HG02678 (cell line): ENCODE results near the gene OR51V1.

Experiments used
- ATAC-seq: cut with Tn5 transposase; IDR thresholded peaks from one replicate; pipeline ENCODE4 v1.9.1; 2021; ENCODE audit warnings: mild to moderate bottlenecking, moderate library complexity; ENCODE audit not compliant: unreplicated experiment

Gene OR51V1

DNA sequence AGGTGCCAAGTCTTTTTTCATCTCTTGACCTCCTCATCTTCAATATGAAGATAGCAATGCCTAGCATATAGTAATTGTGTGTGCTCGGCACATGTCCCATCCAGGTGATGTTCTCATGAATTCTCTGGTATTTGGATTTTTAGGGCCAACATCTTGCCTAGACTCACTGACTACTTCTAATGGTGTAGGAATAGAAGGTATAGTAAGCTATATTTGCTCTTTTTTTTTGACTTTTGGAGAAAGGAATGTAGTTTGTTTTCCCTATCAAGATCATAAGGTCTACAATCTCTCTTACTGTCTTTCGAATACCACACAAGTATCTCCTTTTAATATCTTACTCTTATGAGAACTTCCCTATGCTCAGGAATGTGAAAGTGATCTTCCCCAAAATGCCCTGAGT lies 30.6 kb upstream of the OR51V1 start:
- no peak for ATAC-seq

DNA sequence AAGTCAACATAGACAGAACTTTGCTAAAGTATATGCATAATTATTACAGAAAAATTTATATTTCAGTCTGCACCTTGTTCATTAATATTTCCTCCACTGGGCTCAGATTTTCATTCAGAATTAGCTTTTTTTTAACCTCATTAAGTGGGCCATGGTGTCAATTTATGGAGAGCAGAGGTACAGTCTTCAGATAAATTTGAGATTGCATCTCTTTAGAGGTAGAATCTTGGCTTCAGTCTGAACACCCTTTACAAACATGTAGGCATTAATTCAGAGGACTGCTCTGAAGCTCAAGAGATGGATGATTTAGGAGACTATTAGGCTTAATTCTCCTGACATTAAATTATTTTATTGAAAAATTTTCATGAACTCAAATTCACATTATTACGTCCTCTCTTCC lies 29.8 kb upstream of the OR51V1 start:
- ATAC-seq, result no peak

DNA sequence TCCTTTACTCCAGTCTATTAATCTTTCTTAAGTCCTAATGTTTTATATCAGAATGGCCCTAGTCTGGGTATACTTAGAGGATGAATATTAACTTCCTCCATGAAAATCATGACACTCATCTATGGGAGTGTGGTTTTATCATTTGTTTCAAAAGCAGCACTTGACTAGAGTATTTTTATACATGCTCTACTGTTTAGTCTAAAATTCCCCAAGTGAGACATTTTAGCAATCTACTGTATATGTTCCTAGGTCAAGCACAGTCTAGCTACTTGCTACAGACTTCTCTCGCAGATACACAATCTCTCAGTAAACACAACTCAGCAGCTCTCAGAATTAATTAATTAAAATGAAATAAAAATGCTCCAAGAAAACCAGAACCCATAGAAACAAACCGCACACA lies 29.3 kb upstream of the OR51V1 start:
- ATAC-seq, result no peak

DNA sequence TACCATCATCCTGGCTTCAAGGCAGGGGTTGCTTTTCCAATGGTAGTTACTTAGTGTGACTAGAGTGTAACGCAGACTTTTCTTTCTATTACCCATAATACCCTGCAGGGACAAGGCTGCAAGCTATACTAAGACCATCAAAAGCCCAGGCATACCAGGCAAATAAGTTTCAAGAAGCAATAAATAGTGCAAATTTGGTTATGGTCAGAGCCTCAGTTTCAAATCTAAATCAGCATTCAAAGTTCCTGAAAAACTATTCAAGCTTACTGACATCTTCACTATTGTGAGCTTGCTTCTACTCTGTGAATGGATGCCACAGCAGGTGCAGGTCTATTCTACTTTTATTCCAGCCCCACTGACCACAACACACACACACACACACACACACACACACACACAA lies 28.9 kb upstream of the OR51V1 start:
- peak; percentile 73 for ATAC-seq

DNA sequence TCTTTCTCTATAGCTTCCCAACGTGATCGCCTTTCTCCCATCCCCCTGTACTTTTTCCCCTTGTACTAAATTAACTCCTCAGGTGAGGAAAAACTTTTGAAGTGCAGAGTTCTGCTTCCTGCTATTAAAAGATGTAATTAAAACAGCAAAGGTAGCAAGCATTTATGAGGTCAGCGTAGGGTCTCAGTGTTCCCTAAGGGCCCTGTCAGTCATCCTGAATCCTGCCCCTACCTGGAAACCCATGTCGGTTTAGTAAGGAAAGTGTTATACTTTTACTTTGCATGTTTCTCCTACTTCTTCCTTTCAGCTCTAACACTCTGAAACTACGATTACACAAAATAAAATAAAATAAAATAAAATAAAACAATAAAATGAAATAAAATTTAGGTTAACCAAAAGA lies 27.6 kb upstream of the OR51V1 start:
- no peak for ATAC-seq

DNA sequence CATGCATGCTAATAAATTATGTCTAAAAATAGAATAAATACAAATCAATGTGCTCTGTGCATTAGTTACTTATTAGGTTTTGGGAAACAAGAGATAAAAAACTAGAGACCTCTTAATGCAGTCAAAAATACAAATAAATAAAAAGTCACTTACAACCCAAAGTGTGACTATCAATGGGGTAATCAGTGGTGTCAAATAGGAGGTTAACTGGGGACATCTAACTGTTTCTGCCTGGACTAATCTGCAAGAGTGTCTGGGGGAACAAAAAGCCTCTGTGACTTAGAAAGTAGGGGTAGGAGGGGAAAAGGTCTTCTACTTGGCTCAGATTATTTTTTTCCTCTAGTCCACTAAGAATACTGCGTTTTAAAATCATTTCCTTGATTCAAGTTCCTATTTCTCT lies 27.2 kb upstream of the OR51V1 start:
- no peak for ATAC-seq

DNA sequence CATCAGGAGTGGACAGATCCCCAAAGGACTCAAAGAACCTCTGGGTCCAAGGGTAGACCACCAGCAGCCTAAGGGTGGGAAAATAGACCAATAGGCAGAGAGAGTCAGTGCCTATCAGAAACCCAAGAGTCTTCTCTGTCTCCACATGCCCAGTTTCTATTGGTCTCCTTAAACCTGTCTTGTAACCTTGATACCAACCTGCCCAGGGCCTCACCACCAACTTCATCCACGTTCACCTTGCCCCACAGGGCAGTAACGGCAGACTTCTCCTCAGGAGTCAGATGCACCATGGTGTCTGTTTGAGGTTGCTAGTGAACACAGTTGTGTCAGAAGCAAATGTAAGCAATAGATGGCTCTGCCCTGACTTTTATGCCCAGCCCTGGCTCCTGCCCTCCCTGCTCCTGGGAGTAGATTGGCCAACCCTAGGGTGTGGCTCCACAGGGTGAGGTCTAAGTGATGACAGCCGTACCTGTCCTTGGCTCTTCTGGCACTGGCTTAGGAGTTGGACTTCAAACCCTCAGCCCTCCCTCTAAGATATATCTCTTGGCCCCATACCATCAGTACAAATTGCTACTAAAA lies 26.3 kb upstream of the OR51V1 start, which contains the start of gene HBB:
HBB (minus strand) TSS at position 340 of the 579 bp plus-strand sequence; CDS start at position 290, 50 bp downstream.
- ATAC-seq, result no peak

DNA sequence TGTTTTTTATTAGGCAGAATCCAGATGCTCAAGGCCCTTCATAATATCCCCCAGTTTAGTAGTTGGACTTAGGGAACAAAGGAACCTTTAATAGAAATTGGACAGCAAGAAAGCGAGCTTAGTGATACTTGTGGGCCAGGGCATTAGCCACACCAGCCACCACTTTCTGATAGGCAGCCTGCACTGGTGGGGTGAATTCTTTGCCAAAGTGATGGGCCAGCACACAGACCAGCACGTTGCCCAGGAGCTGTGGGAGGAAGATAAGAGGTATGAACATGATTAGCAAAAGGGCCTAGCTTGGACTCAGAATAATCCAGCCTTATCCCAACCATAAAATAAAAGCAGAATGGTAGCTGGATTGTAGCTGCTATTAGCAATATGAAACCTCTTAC lies 25.0 kb upstream of the OR51V1 start:
- ATAC-seq, result no peak

DNA sequence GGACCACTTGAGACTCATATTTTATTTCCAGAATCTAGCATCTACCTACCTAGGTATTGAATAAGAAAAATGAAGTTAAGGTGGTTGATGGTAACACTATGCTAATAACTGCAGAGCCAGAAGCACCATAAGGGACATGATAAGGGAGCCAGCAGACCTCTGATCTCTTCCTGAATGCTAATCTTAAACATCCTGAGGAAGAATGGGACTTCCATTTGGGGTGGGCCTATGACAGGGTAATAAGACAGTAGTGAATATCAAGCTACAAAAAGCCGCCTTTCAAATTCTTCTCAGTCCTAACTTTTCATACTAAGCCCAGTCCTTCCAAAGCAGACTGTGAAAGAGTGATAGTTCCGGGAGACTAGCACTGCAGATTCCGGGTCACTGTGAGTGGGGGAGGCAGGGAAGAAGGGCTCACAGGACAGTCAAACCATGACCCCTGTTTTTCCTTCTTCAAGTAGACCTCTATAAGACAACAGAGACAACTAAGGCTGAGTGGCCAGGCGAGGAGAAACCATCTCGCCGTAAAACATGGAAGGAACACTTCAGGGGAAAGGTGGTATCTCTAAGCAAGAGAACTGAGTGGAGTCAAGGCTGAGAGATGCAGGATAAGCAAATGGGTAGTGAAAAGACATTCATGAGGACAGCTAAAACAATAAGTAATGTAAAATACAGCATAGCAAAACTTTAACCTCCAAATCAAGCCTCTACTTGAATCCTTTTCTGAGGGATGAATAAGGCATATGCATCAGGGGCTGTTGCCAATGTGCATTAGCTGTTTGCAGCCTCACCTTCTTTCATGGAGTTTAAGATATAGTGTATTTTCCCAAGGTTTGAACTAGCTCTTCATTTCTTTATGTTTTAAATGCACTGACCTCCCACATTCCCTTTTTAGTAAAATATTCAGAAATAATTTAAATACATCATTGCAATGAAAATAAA lies 24.3 kb upstream of the OR51V1 start:
- ATAC-seq, result no peak

DNA sequence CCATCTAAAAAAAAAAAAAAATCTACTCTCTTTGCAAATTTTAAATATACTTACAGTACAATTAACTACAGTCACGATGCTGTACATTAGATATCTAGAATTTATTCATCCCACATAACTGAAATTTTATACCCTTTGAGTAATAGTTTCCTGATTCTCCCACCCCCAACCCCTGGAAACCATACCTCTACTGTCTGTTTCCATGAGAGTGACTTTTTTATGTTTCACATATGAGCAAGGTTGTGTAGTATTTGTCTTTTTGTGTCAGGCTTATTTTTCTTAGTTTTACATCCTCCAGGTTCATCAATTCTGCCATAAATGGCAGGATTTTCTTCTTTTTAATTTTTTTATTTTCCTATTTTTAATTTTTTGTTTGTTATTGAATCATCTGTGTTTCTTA lies 23.2 kb upstream of the OR51V1 start:
- ATAC-seq, result no peak

DNA sequence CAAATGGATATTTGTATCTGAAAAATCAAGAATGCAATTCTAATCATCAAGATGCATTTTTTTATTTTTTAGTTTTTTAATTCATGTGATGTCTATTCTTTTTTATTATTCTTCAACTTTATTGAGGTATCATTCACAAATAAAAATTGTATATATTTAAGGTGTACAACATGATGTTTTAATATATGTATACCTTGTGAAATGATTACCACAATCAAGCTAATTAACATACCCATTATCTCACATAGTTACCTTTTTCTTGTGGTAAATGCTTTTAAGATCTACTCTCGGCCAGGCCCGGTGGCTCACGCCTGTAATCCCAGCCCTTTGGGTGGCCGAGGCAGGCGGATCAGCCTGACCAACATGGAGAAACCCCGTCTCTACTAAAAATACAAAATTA lies 22.7 kb upstream of the OR51V1 start:
- no peak for ATAC-seq

DNA sequence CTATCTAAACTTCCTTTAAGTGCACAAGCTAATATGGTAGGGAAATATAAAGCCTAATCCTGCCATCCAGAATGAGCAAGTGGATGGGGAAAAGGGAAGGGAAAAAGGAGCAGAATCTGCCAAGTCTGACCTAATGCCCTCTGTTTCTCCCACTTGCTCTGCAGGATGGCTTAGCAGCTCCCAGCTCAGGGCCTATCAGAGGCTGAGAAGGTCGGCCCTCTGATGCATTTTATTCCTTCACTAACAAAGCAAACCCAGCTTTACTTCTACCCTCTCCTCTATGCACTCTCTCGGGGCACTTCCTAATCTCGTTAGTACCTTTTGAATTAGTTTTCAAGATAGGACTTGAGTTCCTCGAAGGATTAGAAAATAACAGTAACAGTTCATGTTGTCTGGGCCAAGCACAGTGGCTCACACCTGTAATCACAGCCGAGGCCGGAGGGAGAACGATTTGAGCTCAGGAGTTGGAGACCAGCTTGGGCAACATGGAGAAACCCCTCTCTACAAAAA lies 9.9 kb upstream of the OR51V1 start:
- ATAC-seq, result no peak

DNA sequence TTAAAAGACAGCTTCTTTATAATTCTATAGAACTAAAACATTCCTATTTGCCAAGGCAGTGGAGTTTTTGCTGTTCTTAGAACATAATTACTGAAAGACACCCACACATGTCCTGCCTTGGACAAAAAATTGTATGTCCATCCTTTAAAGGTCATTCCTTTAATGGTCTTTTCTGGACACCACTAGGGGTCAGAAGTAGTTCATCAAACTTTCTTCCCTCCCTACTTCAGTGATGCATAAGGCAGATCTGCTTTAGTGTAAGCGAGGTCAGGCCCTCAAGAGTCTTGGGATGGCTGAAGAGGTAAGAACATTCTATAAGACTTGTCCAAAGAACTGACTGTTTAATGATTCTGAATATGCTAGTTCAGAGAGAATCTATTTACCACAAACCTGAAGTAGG lies 4.3 kb upstream of the OR51V1 start:
- ATAC-seq, result peak; percentile 86

DNA sequence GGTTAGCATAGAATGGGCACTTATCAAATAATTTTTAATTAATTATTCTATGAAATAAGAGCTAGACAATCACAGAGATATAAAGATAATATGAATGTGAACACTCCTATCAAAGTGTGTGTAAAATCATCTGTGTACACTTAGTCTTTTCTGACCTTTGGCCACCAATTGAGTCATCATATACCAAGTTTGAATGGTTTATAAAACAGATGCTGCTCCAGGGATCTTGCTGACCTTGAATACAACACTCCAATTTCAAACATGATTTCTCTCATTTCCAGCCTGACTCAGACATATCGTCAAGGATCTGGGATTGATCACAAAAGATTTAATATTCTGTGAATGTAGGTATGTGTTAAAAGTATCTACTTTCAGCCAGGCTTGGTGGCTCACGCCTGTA lies 2.9 kb upstream of the OR51V1 start:
- no peak for ATAC-seq

DNA sequence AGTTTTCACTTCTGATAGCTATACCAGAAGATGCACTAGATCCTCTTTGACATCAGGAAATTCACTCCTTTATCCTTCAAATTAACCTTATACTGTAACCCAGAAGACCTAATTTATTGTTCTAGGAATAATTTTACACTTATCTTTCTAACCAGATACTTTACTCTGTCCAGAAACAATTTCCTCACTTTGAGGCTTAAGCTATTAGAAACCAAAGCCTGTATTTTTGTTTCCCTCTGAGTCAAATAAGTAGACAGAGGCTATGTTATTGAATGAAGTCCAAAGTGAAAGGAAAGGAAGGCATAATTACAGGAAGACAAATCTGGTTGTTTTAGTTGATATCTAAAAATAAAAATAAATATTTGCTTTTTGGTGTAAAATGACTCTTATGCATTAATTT lies 2.2 kb downstream of the OR51V1 start:
- ATAC-seq, result no peak

DNA sequence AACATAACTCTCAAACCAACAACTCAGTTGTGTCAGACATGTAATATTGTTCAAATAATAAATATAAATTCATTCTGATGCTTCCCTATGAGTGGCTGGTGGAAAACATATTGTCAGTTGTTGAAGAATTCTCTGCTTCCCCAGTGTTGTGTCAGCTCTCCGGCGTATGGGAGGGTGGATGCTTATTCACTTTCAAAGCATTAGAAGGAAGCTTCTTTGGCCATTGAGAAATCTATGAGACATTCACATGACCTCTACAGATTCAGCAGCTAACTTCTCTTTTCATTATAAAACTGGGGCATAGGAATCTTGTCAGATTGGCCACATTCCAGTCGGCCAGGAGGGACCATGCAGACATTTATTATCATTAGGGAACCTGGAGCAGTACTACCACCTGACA lies 2.9 kb downstream of the OR51V1 start:
- no peak for ATAC-seq

DNA sequence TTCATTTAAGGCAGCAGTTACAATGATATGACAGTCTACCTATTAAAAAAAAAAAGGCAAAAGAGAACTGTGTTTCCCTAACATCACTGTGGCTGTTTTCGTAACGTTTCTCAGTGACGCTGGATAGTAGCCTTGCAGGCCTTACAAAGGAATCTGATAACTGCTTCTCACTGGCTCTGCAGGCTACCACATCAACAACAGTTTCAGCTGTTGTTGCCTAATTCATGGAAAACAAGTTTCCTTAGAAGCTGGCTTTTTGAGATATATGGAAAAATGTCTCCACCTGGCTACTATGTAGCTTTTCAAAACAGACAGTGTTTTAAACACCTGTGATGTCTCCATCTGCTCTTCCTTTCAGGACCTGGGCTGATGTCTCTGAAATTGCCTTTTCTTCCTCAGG lies 3.8 kb downstream of the OR51V1 start:
- no peak for ATAC-seq

DNA sequence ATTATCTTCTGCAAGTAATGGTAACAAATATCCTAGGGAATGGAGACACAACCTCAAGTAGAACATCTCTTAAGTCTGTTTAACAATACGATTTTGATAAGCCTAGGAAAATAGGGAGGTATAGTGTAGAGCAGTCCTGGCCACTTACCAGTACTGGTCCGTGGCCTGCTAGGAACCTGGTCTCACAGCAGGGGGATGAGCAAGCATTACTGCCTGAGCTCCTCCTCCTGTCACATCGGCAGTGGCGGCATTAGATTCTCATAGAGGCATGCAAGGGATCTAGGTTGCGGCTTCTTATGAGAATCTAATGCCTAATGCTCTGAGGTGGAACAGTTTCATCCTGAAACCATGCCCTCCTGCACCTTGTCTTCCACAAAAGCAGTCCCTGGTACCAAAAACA lies 4.4 kb downstream of the OR51V1 start:
- ATAC-seq, result no peak

DNA sequence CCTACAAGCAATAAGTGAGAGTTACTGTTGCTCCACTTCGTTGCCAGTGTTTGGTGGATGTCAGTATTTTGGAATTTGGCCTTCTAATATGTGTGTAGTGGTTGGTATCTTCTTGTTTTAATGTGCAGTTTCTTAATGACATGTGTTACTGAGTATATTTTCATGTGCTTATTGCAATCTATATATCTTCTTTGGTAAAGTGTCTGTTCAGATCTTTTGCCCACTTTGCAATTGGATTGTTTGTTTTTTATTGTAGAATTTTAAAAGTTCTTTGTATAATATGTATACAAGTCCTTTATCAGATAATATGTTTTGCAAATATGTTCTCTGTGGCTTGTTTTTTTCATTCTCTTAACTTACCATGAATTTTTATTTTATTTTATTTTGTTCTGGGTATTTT lies 7.7 kb downstream of the OR51V1 start:
- no peak for ATAC-seq

DNA sequence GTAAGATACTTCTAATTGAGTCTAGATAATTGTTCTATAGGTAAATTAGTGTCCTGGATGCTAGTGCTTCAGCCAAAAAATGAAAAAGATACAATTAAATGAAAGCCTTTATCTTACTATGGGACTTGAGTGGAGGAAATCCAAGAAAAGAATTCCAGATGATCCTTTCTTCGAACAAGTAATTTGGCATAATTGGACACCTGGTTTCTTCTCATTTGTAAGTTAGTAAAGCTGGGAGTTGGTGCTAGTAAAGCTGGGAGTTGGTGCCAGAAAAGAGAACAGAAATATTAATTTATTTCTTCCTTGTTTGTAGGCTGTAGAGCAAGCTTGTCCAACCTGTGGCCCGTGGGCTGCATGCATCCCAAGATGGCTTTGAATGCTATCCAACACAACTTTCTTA lies 12.3 kb downstream of the OR51V1 start:
- ATAC-seq, result no peak

DNA sequence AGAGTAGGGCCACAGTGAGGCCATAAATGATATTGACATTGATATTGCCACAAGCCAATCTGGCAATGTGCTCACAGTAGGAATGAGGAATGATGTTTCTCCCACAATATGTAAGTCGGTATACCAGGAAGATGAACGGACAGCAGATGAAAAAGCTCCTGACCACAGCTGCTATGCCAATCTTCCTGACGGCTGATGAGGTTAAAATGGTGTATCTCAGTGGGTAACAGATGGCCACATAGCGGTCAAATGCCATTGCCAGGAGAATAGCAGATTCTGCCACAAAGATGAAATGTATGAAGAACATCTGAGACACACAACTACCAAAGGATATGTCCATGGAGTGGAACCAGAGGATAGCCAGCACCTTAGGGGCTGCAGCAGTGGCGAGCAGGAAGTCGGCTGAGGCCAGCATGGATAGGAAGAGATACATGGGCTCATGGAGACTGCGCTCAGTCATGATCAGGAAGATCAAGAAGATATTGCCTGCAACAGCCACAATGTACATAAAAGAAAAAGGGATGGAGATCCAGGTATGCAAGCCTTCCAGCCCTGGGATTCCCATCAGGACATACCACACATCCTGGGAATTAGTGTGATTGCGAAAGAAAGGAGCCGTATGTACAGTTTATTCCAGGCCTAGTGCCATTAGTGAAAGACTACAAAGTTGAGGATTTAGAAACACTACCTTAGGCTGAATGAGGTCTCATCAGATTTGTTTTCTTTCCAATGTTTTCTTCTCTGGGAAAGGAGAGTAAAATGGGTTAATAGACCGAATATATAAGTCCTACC lies 22.2 kb downstream of the OR51V1 start:
- ATAC-seq, result no peak

DNA sequence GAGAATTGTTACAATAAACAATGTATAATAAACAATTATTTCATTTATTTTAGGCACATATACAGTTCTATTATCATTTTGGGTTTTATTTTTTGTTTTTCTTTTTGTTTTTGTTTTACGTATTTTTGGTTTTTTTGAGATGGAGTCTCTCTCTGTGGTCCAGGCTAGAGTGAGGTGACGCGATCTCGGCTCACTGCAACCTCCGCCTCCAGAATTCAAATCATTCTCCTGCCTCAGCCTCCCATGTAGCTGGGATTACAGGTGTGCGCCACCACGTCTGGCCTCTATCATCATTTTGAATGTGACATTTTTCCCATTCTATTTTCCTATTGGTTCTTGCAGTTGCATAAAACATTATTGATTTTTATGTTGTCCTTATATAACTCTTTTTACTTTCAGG lies 25.5 kb downstream of the OR51V1 start:
- no peak for ATAC-seq
